Natural killer cell (primary cell): ENCODE results near the gene CDKAL1. TPM values are rescaled to one million over a fixed set of nuclear protein-coding genes. Genes with fewer than 3 reads are reported as not detected.

Experiments
- ATAC-seq, 3 donors: fragments of 150-1000 bp in 2 of 3; fragments of 200-7000 bp in 1 of 3; cut with Tn5 transposase; 1 replicate in 1 of 3; 2 replicates in 2 of 3; pipeline ENCODE4 v1.10.0; 2021; ENCODE audit warnings: mild to moderate bottlenecking in 2 of 3, moderate library complexity in 2 of 3
- DNase-seq, 2 donors: peaks; one replicate each; pipeline versions ENCODE4 v3.0.0 to v3.0.0-alpha.2; 2013 to 2021; ENCODE audit warnings: mixed read lengths in 1 of 2
- H3K27ac ChIP-seq: one replicate; pipeline ENCODE4 v1.5.1; 2013; ENCODE audit warnings: mild to moderate bottlenecking, low read length
- H3K27me3 ChIP-seq: one replicate; pipeline ENCODE4 v1.6.1; 2013; ENCODE audit warnings: low read length; ENCODE audit not compliant: control insufficient read depth, insufficient read depth
- H3K36me3 ChIP-seq: one replicate; pipeline ENCODE4 v1.6.1; 2013; ENCODE audit warnings: low read length; ENCODE audit not compliant: control insufficient read depth, insufficient read depth
- H3K4me1 ChIP-seq: one replicate; pipeline ENCODE4 v1.6.1; 2013; ENCODE audit warnings: low read length; ENCODE audit not compliant: control insufficient read depth, insufficient read depth
- H3K4me3 ChIP-seq: one replicate; pipeline ENCODE4 v1.5.1; 2013; ENCODE audit warnings: low read length
- H3K9me3 ChIP-seq: one replicate; pipeline ENCODE4 v1.6.1; 2013; ENCODE audit warnings: low read length; ENCODE audit not compliant: control insufficient read depth, insufficient read depth
- H3K27ac Mint-ChIP-seq, 2 donors: one replicate each; pipeline ENCODE4 v1.8.0; 2022; ENCODE audit warnings: mild to moderate bottlenecking in 2 of 2, mixed read lengths in 2 of 2, moderate library complexity in 1 of 2
- H3K27me3 Mint-ChIP-seq, 2 donors: one replicate each; pipeline ENCODE4 v1.8.0; 2022; ENCODE audit warnings: low read depth in 2 of 2, mixed read lengths in 2 of 2
- H3K36me3 Mint-ChIP-seq: one replicate; pipeline ENCODE4 v1.8.0; 2022; ENCODE audit warnings: mixed read lengths
- H3K4me1 Mint-ChIP-seq, 2 donors: one replicate each; pipeline ENCODE4 v1.8.0; 2022; ENCODE audit warnings: mixed read lengths in 2 of 2
- H3K4me3 Mint-ChIP-seq: one replicate; pipeline ENCODE4 v1.8.0; 2022; ENCODE audit warnings: mild to moderate bottlenecking, moderate library complexity, mixed read lengths
- H3K9me3 Mint-ChIP-seq, 2 donors: one replicate each; pipeline ENCODE4 v1.8.0; 2022; ENCODE audit warnings: mixed read lengths in 2 of 2
- WGBS: methylation state at CpG from one replicate; pipeline ENCODE4 v1.1.7; 2013; ENCODE audit warnings: missing lambda C conversion rate; ENCODE audit not compliant: insufficient coverage; 5-methylcytosine and 5-hydroxymethylcytosine counted together
- intact Hi-C: fragments of 100-400 bp; cut with micrococcal nuclease; formaldehyde crosslinking; loops from one replicate; pipeline ENCODE4 v1.14.2; 2022
- total RNA-seq, 4 donors: library from RNA; stranded (reverse); fragments of 120-200 nt in 1 of 4; gene quantifications; one replicate each; pipeline versions ENCODE4 v1.2.3 to v1.2.4, GENCODE V29; 2013 to 2022
- TF ChIP-seq, protein P1 (sequence below): fragments of 200-600 bp; IDR thresholded peaks from one replicate; pipeline ENCODE4 v1.8.0; 2022; ENCODE audit warnings: antibody characterized with exemption

Gene CDKAL1
- total RNA-seq, 3 donors from 2014 or later (not counting 1 experiment from before 2014, with no cell fraction given) = 26.0 to 32.8 (median 28.9) TPM

GRCh38 chr6:20817806-20818320, 283.6 kb downstream of the CDKAL1 start:
- Mint-ChIP-seq H3K4me1 (peaks cover 12 to 14% of the 10 kb centered on the region in 2 donors), H3K9me3 (peaks cover 0 to 2% of the 10 kb centered on the region in 2 donors), H3K36me3 (no peaks in the 10 kb centered on the region), H3K4me3 (no peak overlapping the region), H3K27ac (no peak overlapping the region), H3K27me3 (no peaks in the 10 kb centered on the region)
- 92% methylated on average over 1 of the region's 2 CpGs for WGBS
- Histone ChIP-seq H3K4me3 (no peak overlapping the region), H3K27ac (no peak overlapping the region), H3K27me3 (no peaks in the 10 kb centered on the region), H3K36me3 (no peaks in the 10 kb centered on the region), H3K4me1 (no peaks in the 10 kb centered on the region), H3K9me3 (no peaks in the 10 kb centered on the region)
- intact Hi-C loops = no loop called here
- TF ChIP-seq, protein P1, sequence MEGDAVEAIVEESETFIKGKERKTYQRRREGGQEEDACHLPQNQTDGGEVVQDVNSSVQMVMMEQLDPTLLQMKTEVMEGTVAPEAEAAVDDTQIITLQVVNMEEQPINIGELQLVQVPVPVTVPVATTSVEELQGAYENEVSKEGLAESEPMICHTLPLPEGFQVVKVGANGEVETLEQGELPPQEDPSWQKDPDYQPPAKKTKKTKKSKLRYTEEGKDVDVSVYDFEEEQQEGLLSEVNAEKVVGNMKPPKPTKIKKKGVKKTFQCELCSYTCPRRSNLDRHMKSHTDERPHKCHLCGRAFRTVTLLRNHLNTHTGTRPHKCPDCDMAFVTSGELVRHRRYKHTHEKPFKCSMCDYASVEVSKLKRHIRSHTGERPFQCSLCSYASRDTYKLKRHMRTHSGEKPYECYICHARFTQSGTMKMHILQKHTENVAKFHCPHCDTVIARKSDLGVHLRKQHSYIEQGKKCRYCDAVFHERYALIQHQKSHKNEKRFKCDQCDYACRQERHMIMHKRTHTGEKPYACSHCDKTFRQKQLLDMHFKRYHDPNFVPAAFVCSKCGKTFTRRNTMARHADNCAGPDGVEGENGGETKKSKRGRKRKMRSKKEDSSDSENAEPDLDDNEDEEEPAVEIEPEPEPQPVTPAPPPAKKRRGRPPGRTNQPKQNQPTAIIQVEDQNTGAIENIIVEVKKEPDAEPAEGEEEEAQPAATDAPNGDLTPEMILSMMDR = no peak
- no peak for DNase-seq
- no peak for ATAC-seq

DNA sequence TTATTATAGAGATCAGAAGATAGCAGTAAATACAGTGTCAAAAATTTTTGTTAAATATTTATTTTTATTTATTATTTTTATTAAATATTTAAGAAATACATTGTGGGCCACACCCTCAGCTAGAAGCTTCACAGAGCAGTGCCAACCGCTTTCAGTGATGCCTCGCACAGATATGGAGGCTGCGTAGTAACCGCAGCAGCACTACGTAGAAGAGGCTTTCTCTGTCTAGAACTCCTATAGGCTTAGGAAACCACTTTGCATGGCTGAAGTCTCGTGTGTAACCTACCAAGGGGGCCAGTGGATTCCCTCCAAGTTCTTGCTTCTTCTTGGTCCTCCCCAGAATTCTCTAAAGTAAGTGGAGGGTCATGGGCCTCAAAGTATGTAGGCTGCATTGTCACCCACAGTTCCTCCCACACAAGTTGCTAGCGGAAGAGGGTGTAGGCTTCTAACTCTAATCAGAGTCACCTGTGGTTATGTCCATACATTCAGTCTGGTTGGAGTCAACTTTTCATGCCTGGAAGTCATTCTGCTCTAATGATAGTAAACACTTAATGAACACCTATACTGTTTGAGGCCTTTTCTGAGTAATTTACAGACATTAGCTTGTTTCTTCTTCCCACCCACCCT, 285.6 kb downstream of the CDKAL1 start:
- H3K27ac ChIP-seq = no peak overlapping the region
- no peak overlapping the region for H3K4me3 ChIP-seq
- Mint-ChIP-seq H3K9me3 (no peaks in the 10 kb centered on the region), H3K4me3 (no peak overlapping the region), H3K27ac (no peak overlapping the region), H3K4me1 (peaks cover 8 to 17% of the 10 kb centered on the region in 2 donors), H3K36me3 (no peaks in the 10 kb centered on the region), H3K27me3 (no peaks in the 10 kb centered on the region)
- H3K27me3 ChIP-seq = no peaks in the 10 kb centered on the region
- no peaks in the 10 kb centered on the region for H3K9me3 ChIP-seq
- WGBS = 98% methylated on average over 7 of the region's 7 CpGs
- intact Hi-C loops = no loop called here
- ATAC-seq = no peak
- DNase-seq = no peak
- H3K4me1 ChIP-seq = no peaks in the 10 kb centered on the region
- TF ChIP-seq, protein P1 = no peak
- peaks cover 2% of the 10 kb centered on the region for H3K36me3 ChIP-seq

- no peak for ATAC-seq
Measured at GRCh38 chr6:20826378-20826777, 292.1 kb downstream of the CDKAL1 start.

More at GRCh38 chr6:20826378-20826777, 292.1 kb downstream of the CDKAL1 start:
- TF ChIP-seq, protein P1 = no peak
- no peaks in the 10 kb centered on the region for H3K27me3 Mint-ChIP-seq
- DNase-seq = no peak
- H3K4me3 ChIP-seq = no peak overlapping the region
- H3K27ac ChIP-seq = no peak overlapping the region
- H3K27me3 ChIP-seq = no peaks in the 10 kb centered on the region
- 73% methylated on average over 3 of the region's 6 CpGs for WGBS
- no peak overlapping the region for H3K27ac Mint-ChIP-seq
- no peaks in the 10 kb centered on the region for H3K9me3 Mint-ChIP-seq
- H3K36me3 ChIP-seq = peaks cover 2% of the 10 kb centered on the region
- intact Hi-C loops = no loop called here
- H3K4me1 Mint-ChIP-seq = peaks cover 7 to 16% of the 10 kb centered on the region in 2 donors
- H3K9me3 ChIP-seq = no peaks in the 10 kb centered on the region
- H3K36me3 Mint-ChIP-seq = no peaks in the 10 kb centered on the region
- H3K4me1 ChIP-seq = no peaks in the 10 kb centered on the region
- H3K4me3 Mint-ChIP-seq = no peak overlapping the region
